Measurements from ENCODE around the gene ARHGEF6. TPM values are rescaled to one million over a fixed set of nuclear protein-coding genes. Genes with fewer than 3 reads are reported as not detected.

Gene ARHGEF6
- total RNA-seq, 2 experiments from 2014 or later: 50.8 to 64.5 TPM

GRCh38 chrX:136828830-136829229 is 48.1 kb upstream of the ARHGEF6 start:
- Histone ChIP-seq H3K4me2 (ENCODE audit: low read length) (no peak overlapping the region), H3K9me3 (ENCODE audit: low read length) (no peaks in the 10 kb centered on the region), H3K9me2 (ENCODE audit: insufficient read depth, low read length) (no peaks in the 10 kb centered on the region), H2AFZ (ENCODE audit: low read length) (no peak overlapping the region), H4K20me1 (ENCODE audit: insufficient read depth, low read length) (no peaks in the 10 kb centered on the region), H3K4me1 (ENCODE audit: insufficient read depth, low read length, poor library complexity, severe bottlenecking) (no peaks in the 10 kb centered on the region), H3K27ac (ENCODE audit: low read depth, low read length, poor library complexity, severe bottlenecking) (no peak overlapping the region), H3K4me3 (ENCODE audit: low read depth, low read length, poor library complexity, severe bottlenecking) (no peak overlapping the region), H3K79me2 (ENCODE audit: insufficient read depth, low read depth, low read length) (no peaks in the 10 kb centered on the region), H3K36me3 (ENCODE audit: insufficient read depth, low read length) (no peaks in the 10 kb centered on the region)
- ChIA-PET CTCF (ENCODE audit: unreplicated experiment) (no interaction called here), POLR2A (no interaction called here)
- intact Hi-C loops (cut with micrococcal nuclease; ENCODE audit: unreplicated experiment): no loop called here
- TF ChIP-seq EZH2phosphoT487 (IDR thresholded peaks at IDR 0.05; ENCODE audit: borderline replicate concordance, low read depth, low read length) (no peak), CTCF (conservative IDR thresholded peaks at IDR 0.05; ENCODE audit: low read length) (no peak)
- DNase-seq (ENCODE audit: low spot score): no peak
- no TSS peak for BruUV-seq (replicated peaks)

GRCh38 chrX:136827026-136827425 is 46.3 kb upstream of the ARHGEF6 start:
- no peaks in the 10 kb centered on the region for H3K9me3 ChIP-seq (ENCODE audit: low read length)
- DNase-seq (ENCODE audit: low spot score): no peak
- no peak overlapping the region for H2AFZ ChIP-seq (ENCODE audit: low read length)
- H3K36me3 ChIP-seq (ENCODE audit: insufficient read depth, low read length): no peaks in the 10 kb centered on the region
- H3K4me1 ChIP-seq (ENCODE audit: insufficient read depth, low read length, poor library complexity, severe bottlenecking): no peaks in the 10 kb centered on the region
- H3K9me2 ChIP-seq (ENCODE audit: insufficient read depth, low read length): no peaks in the 10 kb centered on the region
- BruUV-seq (replicated peaks): no TSS peak
- no peak overlapping the region for H3K4me2 ChIP-seq (ENCODE audit: low read length)
- no peak overlapping the region for H3K4me3 ChIP-seq (ENCODE audit: low read depth, low read length, poor library complexity, severe bottlenecking)
- no peak overlapping the region for H3K27ac ChIP-seq (ENCODE audit: low read depth, low read length, poor library complexity, severe bottlenecking)
- no peaks in the 10 kb centered on the region for H4K20me1 ChIP-seq (ENCODE audit: insufficient read depth, low read length)
- TF ChIP-seq CTCF (conservative IDR thresholded peaks at IDR 0.05; ENCODE audit: low read length) (no peak), EZH2phosphoT487 (IDR thresholded peaks at IDR 0.05; ENCODE audit: borderline replicate concordance, low read depth, low read length) (no peak)
- intact Hi-C loops (cut with micrococcal nuclease; ENCODE audit: unreplicated experiment): no loop called here
- POLR2A ChIA-PET: interaction anchor here (0.7 kb wide), 1 partner anchor 35 kb away, joined by 3 read pairs; no protein-coding TSS in a partner anchor
- H3K79me2 ChIP-seq (ENCODE audit: insufficient read depth, low read depth, low read length): no peaks in the 10 kb centered on the region
- CTCF ChIA-PET (ENCODE audit: unreplicated experiment): no interaction called here

GRCh38 chrX:136825771-136826170 is 45.0 kb upstream of the ARHGEF6 start:
- Histone ChIP-seq H3K4me2 (ENCODE audit: low read length) (no peak overlapping the region), H2AFZ (ENCODE audit: low read length) (no peak overlapping the region), H3K27ac (ENCODE audit: low read depth, low read length, poor library complexity, severe bottlenecking) (no peak overlapping the region), H3K4me1 (ENCODE audit: insufficient read depth, low read length, poor library complexity, severe bottlenecking) (no peaks in the 10 kb centered on the region), H3K79me2 (ENCODE audit: insufficient read depth, low read depth, low read length) (no peaks in the 10 kb centered on the region), H3K36me3 (ENCODE audit: insufficient read depth, low read length) (no peaks in the 10 kb centered on the region), H4K20me1 (ENCODE audit: insufficient read depth, low read length) (no peaks in the 10 kb centered on the region), H3K4me3 (ENCODE audit: low read depth, low read length, poor library complexity, severe bottlenecking) (no peak overlapping the region), H3K9me2 (ENCODE audit: insufficient read depth, low read length) (no peaks in the 10 kb centered on the region), H3K9me3 (ENCODE audit: low read length) (no peaks in the 10 kb centered on the region)
- CTCF ChIA-PET (ENCODE audit: unreplicated experiment): no interaction called here
- no TSS peak for BruUV-seq (replicated peaks)
- intact Hi-C loops (cut with micrococcal nuclease; ENCODE audit: unreplicated experiment): no loop called here
- TF ChIP-seq CTCF (conservative IDR thresholded peaks at IDR 0.05; ENCODE audit: low read length): no peak
- no peak for TF ChIP-seq EZH2phosphoT487 (IDR thresholded peaks at IDR 0.05; ENCODE audit: borderline replicate concordance, low read depth, low read length)
- no peak for DNase-seq (ENCODE audit: low spot score)
- POLR2A ChIA-PET: interaction anchor here (0.6 kb wide), 1 partner anchor 64 kb away, joined by 3 read pairs; no protein-coding TSS in a partner anchor
